ENCODE results near the gene TMEM132E.

DNA sequence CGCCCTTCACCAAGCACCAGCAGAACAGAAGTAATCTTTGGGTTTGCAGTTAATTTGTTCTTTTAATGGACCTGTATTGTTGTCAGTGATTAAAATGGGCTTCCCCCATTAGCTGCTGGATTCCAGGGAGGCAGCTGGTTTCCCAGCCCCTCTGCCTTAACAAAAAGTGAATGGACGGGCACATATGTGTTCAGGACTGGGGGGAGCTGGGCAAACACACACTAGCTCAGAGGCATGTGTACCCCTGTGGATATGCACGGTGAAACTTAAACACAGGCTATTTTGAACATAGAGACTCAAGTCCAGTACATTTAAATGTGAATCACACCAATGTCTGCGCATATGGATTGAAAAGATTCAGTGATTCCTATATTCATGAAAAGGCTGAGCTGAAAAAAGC lies 25.5 kb upstream of the TMEM132E start:
- TF ChIP-seq CTCF (IDR thresholded peaks at IDR 0.05; ENCODE audit: borderline replicate concordance, extremely low read depth, low read length, poor library complexity, severe bottlenecking) (no peak), EZH2 (IDR thresholded peaks at IDR 0.05; ENCODE audit: borderline replicate concordance, low read depth, low read length, severe bottlenecking) (no peak)
